ENCODE measurements around the gene MAP3K20.
"Not testable (repeated sequence)": the region's sequence is repeated elsewhere in the genome, so short reads cannot be mapped to it uniquely, and the experiment has no call there.

MAP3K20 gene

GRCh38 chr2:173087793-173088496 is 12.3 kb downstream of the MAP3K20 start:
- no peak for DNase-seq (ENCODE audit: low spot score)

GRCh38 chr2:173090276-173090877 is 14.7 kb downstream of the MAP3K20 start:
- no peak for DNase-seq (ENCODE audit: low spot score)

- no peak for DNase-seq (ENCODE audit: low spot score)
These were observed 15.5 kb downstream of the MAP3K20 start for GRCh38 chr2:173090973-173091660.

- no peak for DNase-seq (ENCODE audit: low spot score)
These were observed 16.3 kb downstream of the MAP3K20 start for GRCh38 chr2:173091910-173092309.

GRCh38 chr2:173092844-173093402 is 17.3 kb downstream of the MAP3K20 start:
- no peak for DNase-seq (ENCODE audit: low spot score)

- DNase-seq (ENCODE audit: low spot score) = not testable (repeated sequence)
These were observed 18.0 kb downstream of the MAP3K20 start for GRCh38 chr2:173093617-173094016.

- no peak for DNase-seq (ENCODE audit: low spot score)
These were observed 19.1 kb downstream of the MAP3K20 start for GRCh38 chr2:173094731-173095130.

GRCh38 chr2:173095356-173095755 is 19.7 kb downstream of the MAP3K20 start:
- DNase-seq (ENCODE audit: low spot score) = no peak

GRCh38 chr2:173099271-173099670 is 23.6 kb downstream of the MAP3K20 start:
- DNase-seq (ENCODE audit: low spot score) = no peak

GRCh38 chr2:173099804-173100203 is 24.2 kb downstream of the MAP3K20 start:
- DNase-seq (ENCODE audit: low spot score) = no peak

GRCh38 chr2:173101687-173102086 is 26.0 kb downstream of the MAP3K20 start:
- DNase-seq (ENCODE audit: low spot score) = no peak

GRCh38 chr2:173104156-173104555 is 28.5 kb downstream of the MAP3K20 start:
- no peak for DNase-seq (ENCODE audit: low spot score)

- no peak for DNase-seq (ENCODE audit: low spot score)
These were observed 31.4 kb downstream of the MAP3K20 start for GRCh38 chr2:173106959-173107628.

- DNase-seq (ENCODE audit: low spot score) = no peak
These were observed 32.0 kb downstream of the MAP3K20 start for GRCh38 chr2:173107629-173108022.

- DNase-seq (ENCODE audit: low spot score) = peak; percentile 67
These were observed 33.9 kb downstream of the MAP3K20 start for GRCh38 chr2:173109253-173110188.

GRCh38 chr2:173117678-173118077 is 42.0 kb downstream of the MAP3K20 start:
- DNase-seq (ENCODE audit: low spot score) = no peak

GRCh38 chr2:173118395-173118794 is 42.7 kb downstream of the MAP3K20 start:
- DNase-seq (ENCODE audit: low spot score) = no peak

GRCh38 chr2:173119069-173119807 is 43.6 kb downstream of the MAP3K20 start:
- DNase-seq (ENCODE audit: low spot score) = no peak

GRCh38 chr2:173119944-173120343 is 44.3 kb downstream of the MAP3K20 start:
- DNase-seq (ENCODE audit: low spot score) = no peak

GRCh38 chr2:173122936-173123335 is 47.3 kb downstream of the MAP3K20 start:
- no peak for DNase-seq (ENCODE audit: low spot score)

- no peak for DNase-seq (ENCODE audit: low spot score)
These were observed 48.8 kb downstream of the MAP3K20 start for GRCh38 chr2:173124441-173124840.

Data from LoVo (cell line).